ENCODE results near the gene HIPK2.

GRCh38 chr7:139727151-139727705 is 50.6 kb downstream of the HIPK2 start:
- TF ChIP-seq, protein P1, sequence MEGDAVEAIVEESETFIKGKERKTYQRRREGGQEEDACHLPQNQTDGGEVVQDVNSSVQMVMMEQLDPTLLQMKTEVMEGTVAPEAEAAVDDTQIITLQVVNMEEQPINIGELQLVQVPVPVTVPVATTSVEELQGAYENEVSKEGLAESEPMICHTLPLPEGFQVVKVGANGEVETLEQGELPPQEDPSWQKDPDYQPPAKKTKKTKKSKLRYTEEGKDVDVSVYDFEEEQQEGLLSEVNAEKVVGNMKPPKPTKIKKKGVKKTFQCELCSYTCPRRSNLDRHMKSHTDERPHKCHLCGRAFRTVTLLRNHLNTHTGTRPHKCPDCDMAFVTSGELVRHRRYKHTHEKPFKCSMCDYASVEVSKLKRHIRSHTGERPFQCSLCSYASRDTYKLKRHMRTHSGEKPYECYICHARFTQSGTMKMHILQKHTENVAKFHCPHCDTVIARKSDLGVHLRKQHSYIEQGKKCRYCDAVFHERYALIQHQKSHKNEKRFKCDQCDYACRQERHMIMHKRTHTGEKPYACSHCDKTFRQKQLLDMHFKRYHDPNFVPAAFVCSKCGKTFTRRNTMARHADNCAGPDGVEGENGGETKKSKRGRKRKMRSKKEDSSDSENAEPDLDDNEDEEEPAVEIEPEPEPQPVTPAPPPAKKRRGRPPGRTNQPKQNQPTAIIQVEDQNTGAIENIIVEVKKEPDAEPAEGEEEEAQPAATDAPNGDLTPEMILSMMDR (IDR thresholded peaks at IDR 0.05; ENCODE audit: borderline replicate concordance, extremely low read depth, low read length, poor library complexity, severe bottlenecking), result no peak
- no peak for TF ChIP-seq EZH2 (IDR thresholded peaks at IDR 0.05; ENCODE audit: borderline replicate concordance, low read depth, low read length, severe bottlenecking)

Measured in DND-41 (cell line).